ENCODE measurements around the gene SMIM29. TPM values are rescaled to one million over a fixed set of nuclear protein-coding genes. Genes with fewer than 3 reads are reported as not detected.
A peak's percentile ranks its signal among the peaks of the same experiment; 100 is the strongest.

Gene SMIM29
- total and polyA plus RNA-seq, 10 of the 15 experiments (the other 5 are each of a cell fraction or from before 2014, with no cell fraction given): 7.1 to 30.0 (median 16.2) TPM

DNA sequence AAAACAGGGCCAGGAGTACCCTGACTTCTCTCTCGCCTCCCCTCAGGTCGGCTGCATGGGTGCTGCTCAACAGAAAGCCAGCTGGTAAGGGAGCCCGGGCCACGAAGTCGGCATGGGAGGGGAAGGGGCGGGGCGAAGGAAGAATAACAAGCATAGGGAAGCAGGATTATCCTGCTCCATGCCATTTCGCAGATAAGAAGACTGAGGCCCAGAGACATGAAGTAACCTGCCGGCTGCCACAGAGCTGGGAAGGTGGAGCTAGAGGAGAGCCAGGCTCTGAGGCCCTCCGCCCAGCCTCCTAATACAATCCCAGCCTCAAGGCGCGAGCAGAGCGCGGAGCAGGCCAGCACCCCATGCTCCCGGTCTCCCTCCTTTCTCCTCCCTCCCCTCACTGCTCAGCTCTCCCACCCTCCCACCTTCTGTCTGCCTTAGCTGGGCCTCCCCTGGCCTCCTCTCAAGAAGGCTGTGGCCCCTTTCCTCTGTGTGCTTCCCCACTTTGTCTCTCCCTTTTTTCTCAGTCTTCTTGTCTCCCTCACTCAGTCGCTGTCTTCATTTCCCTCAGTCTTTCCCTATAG lies 25.3 kb downstream of the SMIM29 start:
- FAIRE-seq: no peak

More for the DNA sequence above, 25.3 kb downstream of the SMIM29 start:
- H3K4me1 ChIP-seq (ENCODE audit: control insufficient read depth, insufficient read depth, low read length): peaks cover 24% of the 10 kb centered on the region
- ChIA-PET POLR2A (interaction anchor here (0.6 to 2.3 kb wide), 9 partner anchors 10 to 436 kb away, joined by 3 to 20 read pairs (median 3); partner anchors contain the start of genes HMGA1 and SMIM29), SMC1A (ENCODE audit: uncharacterized antibody, unreplicated experiment) (interaction anchor here (0.6 to 1.8 kb wide), 7 partner anchors 10 to 192 kb away, joined by 3 to 10 read pairs (median 4); partner anchors contain the start of gene HMGA1), CTCF (interaction anchor here (0.6 to 2.2 kb wide), 6 partner anchors 13 to 480 kb away, joined by 3 to 6 read pairs (median 4); partner anchors contain the start of gene HMGA1), RAD21 (ENCODE audit: unreplicated experiment) (interaction anchor here (1.0 to 2.4 kb wide), 5 partner anchors 11 to 202 kb away, joined by 3 to 17 read pairs (median 6); partner anchors contain the start of genes HMGA1, RPS10 and SMIM29)
- no peaks in the 10 kb centered on the region for H3K36me3 ChIP-seq (ENCODE audit: control insufficient read depth in 2 of 2, insufficient read depth in 2 of 2, low read length in 1 of 2)
- TF ChIP-seq MTA2 (IDR thresholded peaks at IDR 0.05; ENCODE audit: low read depth) (no peak), ETV6 (conservative IDR thresholded peaks at IDR 0.05 in 1 of 2, IDR thresholded peaks at IDR 0.05 in 1 of 2; ENCODE audit: borderline replicate concordance in 1 of 2, low read depth in 1 of 2) (0 out of 4 replicates have a peak, but pooled peaks of 1 of the 2 experiments have one; percentile 2), LARP7 (IDR thresholded peaks at IDR 0.05) (0 out of 2 replicates have a peak, but pooled peaks have one; percentile 16), HDGF (IDR thresholded peaks at IDR 0.05) (peak; percentile 96), MXI1 (IDR thresholded peaks at IDR 0.05; ENCODE audit: low read depth, low read length) (no peak), POLR2AphosphoS5 (IDR thresholded peaks at IDR 0.05; ENCODE audit: low read length) (no peak), ZNF207 (IDR thresholded peaks at IDR 0.05; ENCODE audit: borderline replicate concordance) (no peak), CHD2 (IDR thresholded peaks at IDR 0.05; ENCODE audit: borderline replicate concordance, low read depth, low read length) (0 out of 2 replicates have a peak, but pooled peaks have one; percentile 9), FOS (IDR thresholded peaks at IDR 0.05; ENCODE audit: borderline replicate concordance, extremely low read depth, insufficient read length) (no peak), RCOR1 (conservative IDR thresholded peaks at IDR 0.05; ENCODE audit: low read depth, low read length) (no peak)
- TF ChIP-seq, protein P1, sequence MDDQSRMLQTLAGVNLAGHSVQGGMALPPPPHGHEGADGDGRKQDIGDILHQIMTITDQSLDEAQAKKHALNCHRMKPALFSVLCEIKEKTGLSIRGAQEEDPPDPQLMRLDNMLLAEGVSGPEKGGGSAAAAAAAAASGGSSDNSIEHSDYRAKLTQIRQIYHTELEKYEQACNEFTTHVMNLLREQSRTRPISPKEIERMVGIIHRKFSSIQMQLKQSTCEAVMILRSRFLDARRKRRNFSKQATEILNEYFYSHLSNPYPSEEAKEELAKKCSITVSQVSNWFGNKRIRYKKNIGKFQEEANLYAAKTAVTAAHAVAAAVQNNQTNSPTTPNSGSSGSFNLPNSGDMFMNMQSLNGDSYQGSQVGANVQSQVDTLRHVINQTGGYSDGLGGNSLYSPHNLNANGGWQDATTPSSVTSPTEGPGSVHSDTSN (IDR thresholded peaks at IDR 0.05; ENCODE audit: insufficient replicate concordance, low read depth, low read length): no peak
- TF ChIP-seq, protein P2, sequence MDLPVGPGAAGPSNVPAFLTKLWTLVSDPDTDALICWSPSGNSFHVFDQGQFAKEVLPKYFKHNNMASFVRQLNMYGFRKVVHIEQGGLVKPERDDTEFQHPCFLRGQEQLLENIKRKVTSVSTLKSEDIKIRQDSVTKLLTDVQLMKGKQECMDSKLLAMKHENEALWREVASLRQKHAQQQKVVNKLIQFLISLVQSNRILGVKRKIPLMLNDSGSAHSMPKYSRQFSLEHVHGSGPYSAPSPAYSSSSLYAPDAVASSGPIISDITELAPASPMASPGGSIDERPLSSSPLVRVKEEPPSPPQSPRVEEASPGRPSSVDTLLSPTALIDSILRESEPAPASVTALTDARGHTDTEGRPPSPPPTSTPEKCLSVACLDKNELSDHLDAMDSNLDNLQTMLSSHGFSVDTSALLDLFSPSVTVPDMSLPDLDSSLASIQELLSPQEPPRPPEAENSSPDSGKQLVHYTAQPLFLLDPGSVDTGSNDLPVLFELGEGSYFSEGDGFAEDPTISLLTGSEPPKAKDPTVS (IDR thresholded peaks at IDR 0.05; ENCODE audit: low read depth, low read length): no peak
- TF ChIP-seq, protein P3, sequence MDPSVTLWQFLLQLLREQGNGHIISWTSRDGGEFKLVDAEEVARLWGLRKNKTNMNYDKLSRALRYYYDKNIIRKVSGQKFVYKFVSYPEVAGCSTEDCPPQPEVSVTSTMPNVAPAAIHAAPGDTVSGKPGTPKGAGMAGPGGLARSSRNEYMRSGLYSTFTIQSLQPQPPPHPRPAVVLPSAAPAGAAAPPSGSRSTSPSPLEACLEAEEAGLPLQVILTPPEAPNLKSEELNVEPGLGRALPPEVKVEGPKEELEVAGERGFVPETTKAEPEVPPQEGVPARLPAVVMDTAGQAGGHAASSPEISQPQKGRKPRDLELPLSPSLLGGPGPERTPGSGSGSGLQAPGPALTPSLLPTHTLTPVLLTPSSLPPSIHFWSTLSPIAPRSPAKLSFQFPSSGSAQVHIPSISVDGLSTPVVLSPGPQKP (IDR thresholded peaks at IDR 0.05; ENCODE audit: low read depth, low read length): no peak
- TF ChIP-seq, protein P4, sequence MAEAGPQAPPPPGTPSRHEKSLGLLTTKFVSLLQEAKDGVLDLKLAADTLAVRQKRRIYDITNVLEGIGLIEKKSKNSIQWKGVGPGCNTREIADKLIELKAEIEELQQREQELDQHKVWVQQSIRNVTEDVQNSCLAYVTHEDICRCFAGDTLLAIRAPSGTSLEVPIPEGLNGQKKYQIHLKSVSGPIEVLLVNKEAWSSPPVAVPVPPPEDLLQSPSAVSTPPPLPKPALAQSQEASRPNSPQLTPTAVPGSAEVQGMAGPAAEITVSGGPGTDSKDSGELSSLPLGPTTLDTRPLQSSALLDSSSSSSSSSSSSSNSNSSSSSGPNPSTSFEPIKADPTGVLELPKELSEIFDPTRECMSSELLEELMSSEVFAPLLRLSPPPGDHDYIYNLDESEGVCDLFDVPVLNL (IDR thresholded peaks at IDR 0.05; ENCODE audit: low read depth, low read length): no peak
- no peaks in the 10 kb centered on the region for H3K27me3 ChIP-seq (replicated peaks in 1 of 2; ENCODE audit: control insufficient read depth in 2 of 2, insufficient read depth in 2 of 2, low read length in 1 of 2)
- in situ Hi-C loops (cut with MboI): no loop called here
- H3K4me2 ChIP-seq (ENCODE audit: control insufficient read depth, insufficient read depth): peak overlapping the region; percentile 97
- BruUV-seq (replicated peaks): no TSS peak
- no peaks in the 10 kb centered on the region for H4K20me1 ChIP-seq (ENCODE audit: control insufficient read depth, insufficient read depth)
- DNase-seq (ENCODE audit: low read depth, low spot score) (no peak), ATAC-seq (peak; percentile 31)
- no peaks in the 10 kb centered on the region for H3K9me3 ChIP-seq (replicated peaks; ENCODE audit: control insufficient read depth, insufficient read depth, low read length)
- peak overlapping the region; percentile 54 for H3K4me3 ChIP-seq
- no peaks in the 10 kb centered on the region for H3K79me2 ChIP-seq (ENCODE audit: control insufficient read depth, insufficient read depth, low read length)
- 57% methylated on average over 15 of the region's 16 CpGs for WGBS (ENCODE audit: insufficient coverage, insufficient replicate concordance, low lambda C conversion rate, missing lambda C conversion rate)
- H3K9ac ChIP-seq (ENCODE audit: control insufficient read depth, insufficient read depth, low read length): peak overlapping the region; percentile 49; the same call in 1 of the 2 replicates
- intact Hi-C loops (cut with micrococcal nuclease; ENCODE audit: unreplicated experiment): no loop called here
- peak overlapping the region; percentile 97 for H2AFZ ChIP-seq (ENCODE audit: control insufficient read depth, low read depth, low read length)
- H3K27ac ChIP-seq (ENCODE audit: control insufficient read depth, insufficient read depth): peak overlapping the region; percentile 96
